Activated naive CD4-positive, alpha-beta T cell treated with anti-CD3 and anti-CD28 coated beads, Interleukin-2, amount 50 U/mL, for 16 hours (primary cell): ENCODE measurements around the gene CARD11.
"Not testable (repeated sequence)": the region's sequence is repeated elsewhere in the genome, so short reads cannot be mapped to it uniquely, and the experiment has no call there.

Experiments
- DNase-seq: peaks from one replicate; pipeline ENCODE4 v3.0.0-alpha.2; 2020

Gene CARD11

DNA sequence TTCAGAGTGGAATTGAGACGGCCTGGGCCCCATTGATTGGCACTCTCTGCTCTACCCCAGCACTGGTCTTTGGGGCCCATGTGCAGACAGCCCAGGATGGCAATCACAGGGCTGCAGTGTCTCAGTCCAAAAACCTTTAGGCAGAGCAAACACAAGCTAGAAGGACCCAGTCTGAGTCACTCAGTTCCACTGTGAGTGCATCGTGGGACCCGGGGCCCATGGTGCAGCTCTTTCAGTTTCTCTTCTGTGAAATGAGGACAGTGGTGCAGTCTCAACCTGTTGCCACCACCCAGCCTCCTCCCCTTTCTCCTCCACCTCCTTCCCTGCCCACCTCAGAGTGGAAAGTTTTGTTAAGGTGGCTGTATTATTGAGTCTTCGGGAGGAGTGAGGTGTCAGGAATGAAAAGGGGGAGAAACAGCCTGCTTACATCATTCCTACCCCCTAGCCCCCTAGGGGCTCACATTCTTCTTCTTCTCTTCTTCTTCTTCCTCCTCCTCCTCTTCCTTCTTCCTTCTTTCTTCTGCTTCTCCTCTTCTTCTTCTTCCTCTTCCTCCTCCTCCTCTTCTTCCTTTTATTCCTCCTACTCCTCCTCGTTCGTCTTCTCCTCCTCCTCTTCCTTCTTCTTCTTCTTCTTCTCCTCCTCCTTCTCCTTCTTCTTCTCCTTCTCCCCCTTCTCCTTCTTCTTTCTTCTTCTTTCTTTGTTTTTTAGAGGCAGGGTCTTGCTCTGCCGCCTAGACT is 19.5 kb upstream of the CARD11 start:
- DNase-seq: peak; percentile 84

DNA sequence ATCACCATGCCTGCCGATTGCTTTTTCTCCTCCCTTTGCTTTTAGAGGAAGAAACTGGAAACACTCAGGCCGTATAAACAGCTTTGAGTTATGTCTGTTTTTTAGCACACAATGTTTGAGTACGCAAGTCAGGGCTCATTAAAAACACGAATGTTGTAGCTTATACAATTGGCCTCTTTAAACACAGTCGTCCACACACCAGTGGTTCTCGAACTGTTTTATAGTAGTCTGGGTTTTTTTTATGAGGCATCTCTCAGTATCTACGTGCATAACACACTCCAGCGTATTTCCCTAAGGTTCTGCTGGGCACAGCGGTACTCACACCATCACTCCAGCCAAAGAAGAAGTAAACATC is 13.4 kb upstream of the CARD11 start:
- DNase-seq: no peak

DNA sequence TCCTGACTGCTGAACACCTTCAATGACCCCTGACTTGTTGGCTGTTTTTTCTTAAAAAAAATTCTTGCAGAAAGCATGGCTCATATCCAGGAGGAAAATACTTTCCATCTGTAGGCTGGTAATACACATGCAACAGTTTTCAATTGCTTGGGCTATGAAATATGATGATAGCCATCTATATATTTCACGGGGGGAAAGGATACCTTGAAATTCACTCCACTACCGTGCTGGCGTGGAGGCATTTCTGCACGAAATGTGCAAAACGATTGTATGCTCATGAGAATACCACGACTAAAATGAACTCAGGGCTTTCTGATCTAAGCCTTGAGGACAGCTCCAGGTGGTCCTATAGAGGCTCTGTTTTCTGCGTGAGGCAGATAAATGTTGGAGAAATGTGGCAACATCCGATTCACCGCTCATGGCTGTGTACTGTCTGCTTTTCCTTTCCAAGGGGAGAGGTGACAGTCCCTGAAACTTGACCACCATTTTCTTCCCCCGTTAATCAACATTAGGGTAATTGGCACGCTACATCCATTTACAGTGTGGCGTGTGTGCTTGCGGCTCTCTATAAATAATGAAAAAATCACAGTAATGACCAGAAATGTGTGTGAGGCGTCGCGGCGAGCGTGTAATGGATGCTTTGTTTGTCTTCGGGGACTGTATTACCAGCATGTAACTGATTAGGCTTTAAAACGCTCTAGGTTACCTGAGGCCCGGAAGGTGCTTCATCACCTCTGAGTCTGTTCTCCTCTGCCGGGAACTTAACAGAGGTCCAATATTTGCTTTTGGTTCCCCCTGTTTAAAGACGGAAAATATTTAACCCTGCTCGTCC is 12.8 kb upstream of the CARD11 start:
- DNase-seq: no peak

DNA sequence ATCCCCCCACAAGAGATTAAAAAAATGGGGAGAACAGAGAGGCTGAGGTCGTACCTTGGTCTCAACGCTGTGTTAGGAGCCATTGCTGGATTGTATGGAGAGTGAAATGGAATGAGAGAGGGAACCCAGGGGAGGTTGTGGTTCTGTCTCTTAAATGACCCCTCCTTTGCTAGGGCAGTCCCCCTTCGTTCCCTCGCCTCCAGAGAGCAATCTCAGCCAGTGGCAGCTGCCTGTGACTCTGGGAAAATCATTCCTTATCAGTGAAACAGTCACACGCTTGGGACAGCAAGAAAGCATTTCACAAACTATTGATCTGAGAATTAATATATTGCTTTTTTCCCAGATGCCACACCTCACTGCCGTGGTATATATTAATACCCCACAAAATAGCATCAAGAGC is 12.0 kb upstream of the CARD11 start:
- no peak for DNase-seq

DNA sequence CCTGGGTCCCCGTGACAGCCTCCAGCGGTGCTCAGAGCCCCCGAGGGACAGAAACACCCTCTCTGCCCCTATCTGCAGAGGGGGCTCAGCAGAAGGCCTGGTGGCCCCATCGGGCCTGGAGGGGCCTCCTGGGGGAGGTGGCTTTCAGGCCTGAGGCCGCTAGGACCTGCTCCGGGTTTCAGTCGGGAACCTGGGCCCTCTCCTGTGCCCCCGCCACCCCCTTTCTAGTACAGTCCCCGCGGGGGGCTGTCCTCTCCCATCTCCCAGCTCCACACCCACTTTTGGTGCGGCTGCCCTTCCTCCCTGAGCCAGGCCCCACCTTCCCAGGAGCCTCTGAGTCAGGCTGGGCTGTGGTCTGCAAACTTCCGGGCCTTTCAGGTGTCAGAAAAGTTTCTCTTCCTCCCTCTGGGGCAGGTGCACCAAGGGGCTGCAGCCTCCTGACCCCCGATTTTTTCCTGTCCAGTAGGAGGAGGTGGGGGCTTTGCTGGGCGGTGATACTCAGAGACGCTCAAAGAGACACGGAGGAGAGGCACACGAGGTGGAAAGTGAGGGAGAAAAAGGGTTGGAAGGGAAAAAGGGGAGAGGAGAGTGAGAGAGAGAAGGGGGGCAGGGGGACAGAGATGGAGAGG is 692 bp downstream of the CARD11 start:
- peak; percentile 64 for DNase-seq

DNA sequence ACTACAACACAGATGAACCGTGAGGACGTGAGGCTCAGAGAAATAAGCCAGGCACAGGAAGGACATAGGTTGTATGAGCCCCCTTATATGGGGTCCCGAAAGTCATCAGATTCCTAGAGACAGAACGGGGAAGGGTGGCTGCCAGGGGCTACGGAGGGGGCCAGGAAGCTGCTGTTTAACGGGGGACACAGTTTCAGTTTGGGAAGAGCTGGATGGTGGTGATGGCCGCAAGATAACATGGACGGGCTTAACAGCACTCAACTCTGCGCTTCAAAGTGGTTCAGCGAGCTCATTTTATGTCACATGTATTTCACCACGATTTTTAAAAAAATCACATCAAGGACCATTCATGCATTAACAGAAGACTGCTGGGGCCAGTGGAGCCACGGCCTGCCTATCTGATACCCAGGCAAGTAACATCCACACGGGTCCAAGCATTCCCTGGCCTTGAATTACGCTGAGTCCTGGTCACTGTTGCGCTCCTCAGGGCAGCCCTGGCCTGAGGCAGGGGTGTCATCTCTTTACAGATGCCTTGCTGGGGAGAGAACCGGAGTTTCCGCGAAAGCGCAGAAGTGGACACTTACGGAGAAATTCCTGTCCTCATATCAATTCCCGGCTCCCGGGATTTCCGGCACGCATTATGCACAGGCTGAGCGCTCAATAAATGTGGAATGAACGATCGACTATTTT is 1.5 kb downstream of the CARD11 start:
- no peak for DNase-seq

DNA sequence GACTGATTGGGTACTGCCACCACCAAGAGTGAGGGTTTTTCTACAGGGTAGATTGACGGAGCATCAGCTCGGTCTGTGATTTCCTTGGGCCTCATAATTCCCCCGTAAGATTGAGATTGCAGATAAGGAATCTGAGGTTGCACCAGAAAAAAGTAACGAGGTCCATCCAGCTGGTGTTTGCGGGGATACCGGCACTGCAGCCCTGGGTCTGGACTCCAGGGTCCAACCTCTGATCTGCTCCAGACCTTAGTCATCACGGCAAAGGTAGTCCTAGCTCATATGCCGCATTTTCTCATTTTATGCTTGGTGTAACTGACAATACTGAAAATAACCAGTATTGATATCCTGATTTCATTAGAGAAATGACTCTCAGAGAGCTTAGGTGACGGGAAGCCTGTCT is 3.9 kb downstream of the CARD11 start:
- no peak for DNase-seq

DNA sequence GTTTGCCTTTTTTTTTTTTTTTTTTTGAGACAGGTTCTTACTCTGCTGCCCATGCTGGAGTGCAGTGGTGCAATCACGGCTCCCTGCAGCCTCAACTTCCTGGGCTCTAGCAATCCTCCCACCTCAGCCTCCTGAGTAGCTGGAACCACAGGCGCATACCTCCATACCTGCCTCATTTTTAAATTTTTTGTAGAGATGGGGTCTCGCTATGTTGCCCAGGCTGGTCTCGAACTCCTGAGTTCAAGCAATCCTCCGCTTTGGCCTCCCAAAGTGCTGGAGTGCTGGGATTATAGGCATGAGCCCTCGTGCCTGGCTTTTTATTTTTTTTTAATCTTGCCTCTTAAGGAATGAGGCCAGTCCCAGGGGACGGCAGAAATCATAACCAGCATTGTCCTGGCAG is 5.7 kb downstream of the CARD11 start:
- not testable (repeated sequence) for DNase-seq

DNA sequence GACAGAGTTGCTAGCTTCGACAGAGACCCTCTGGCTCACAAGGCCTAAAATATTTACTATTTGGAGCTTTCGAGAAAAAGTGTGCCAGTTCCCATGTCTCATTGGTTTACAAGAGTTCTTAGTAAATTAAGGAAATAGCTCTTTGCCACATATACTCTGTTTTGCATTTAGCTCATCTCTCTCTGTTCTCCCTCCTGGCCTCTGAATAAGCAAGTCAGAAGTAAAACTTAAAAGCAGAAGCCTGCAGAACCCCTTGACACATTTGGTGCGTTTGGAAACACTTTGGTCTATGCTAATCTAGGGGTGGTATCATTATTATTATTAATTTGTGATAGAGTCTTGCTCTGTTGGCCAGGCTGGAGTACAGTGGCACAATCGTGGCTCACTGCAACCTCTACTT is 6.4 kb downstream of the CARD11 start:
- DNase-seq: no peak

DNA sequence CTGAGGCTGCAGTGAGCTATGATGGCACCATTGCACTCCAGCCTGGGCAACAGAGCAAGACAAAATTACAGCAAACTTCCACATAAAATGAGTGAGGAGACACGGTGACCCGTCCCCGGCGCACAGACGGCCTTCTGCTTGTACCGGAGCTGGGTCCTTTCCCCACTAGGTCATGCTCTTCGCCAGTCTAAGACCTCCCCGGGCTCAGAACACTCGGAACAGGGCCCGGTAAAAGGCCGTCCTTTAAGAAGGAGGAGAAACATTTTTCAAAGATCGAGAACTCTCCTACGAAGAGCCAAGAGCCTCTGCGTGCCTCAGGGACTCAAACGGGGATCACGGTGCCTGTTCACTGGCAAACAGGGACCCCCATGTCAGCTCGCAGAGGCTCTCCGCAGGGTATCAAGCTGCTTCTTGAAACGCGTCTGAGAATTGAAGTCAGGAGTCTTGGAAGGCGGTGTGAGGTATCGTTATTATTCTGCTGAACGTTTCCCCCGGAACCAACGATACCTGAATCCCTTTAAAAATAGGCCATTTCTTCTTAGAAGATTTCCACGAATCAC is 9.0 kb downstream of the CARD11 start:
- no peak for DNase-seq

DNA sequence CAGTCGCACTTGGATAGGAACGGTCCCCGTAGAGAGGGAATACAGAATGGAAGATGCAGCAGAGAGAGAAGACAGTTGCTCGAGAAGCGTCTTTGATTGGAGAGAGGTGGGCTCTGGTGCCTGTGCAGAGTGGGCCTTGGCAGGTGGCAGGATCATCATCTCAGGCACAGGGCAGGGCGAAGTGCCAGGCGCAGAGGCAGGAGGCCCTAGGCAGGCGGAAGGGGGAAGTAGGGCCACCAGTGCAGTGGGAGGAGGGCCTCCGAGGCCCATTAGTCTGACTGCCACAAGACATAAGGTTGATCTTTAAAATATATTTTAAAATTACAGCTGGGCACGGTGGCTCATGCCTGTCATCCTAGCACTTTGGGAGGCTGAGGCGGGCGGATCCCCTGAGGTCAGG is 10.1 kb downstream of the CARD11 start:
- no peak for DNase-seq

DNA sequence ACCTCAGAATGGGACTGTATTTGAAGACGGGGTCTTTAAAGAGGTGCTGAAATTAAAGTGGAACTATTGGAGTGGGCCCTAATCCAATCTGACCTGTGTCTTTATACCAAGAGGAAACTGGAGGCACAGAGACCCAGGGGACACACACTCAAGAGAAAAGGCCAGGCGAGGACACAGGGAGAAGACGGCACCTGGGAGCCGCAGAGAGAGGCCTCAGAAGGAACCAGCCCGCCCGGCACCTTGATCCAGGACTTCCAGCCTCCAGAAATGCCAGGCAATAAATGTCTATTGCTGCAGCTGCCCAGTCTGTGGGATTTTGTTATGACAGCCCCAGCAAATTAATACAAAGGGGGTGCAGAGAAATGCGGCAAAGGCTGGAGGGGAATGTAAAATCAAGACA is 10.5 kb downstream of the CARD11 start:
- no peak for DNase-seq

DNA sequence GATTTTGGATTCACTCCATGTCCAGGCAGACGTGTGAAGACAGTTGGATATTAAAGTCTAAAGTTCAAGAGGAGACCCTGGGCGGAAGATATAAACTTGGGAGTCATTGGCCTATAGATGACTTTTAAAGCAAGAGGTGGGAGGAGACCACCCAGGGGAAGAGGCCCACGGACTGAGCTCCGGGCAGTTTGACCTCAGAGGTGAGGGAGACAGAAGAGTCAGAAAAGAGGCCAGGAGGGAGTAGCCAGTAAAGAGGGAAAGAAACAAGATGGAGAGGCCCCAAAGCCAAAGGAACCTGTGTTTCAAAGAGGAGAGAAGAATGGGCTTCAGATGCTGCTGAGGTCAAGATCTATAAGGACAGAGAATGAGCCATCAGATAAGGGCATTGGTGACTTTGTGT is 11.4 kb downstream of the CARD11 start:
- no peak for DNase-seq

DNA sequence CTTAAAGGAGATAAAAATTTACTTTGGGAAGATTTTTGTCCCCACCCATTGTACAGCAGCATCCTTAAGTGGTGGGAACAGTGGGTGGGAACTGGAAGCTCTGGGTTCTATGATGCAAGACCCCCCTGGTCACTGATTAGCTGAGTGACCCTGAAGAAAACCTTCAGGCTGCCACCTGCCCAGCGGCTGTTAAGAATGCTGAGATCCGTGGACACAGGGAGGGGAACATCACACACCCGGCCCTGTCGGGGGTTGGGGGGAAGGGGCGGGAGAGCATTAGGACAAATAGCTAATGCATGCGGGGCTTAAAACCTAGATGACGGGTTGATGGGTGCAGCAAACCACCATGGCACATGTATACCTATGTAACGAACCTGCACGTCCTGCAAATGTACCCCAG is 14.5 kb downstream of the CARD11 start:
- DNase-seq: no peak

DNA sequence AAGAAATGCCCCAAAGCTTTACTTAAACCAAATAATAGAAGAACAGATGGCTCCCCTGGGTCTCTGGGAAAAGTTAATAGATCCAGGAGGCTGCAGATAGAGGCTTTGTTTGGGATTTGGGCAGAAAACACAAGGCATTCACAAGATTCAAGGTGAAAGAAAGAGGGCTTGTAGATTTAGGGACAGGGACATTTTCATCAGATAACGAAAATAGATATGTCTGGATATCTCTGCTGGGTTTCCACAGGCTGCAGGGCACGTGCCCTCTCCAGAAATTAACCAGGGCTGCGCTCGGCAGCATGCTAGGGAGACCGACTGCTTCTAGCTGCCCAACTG is 14.9 kb downstream of the CARD11 start:
- DNase-seq: no peak

DNA sequence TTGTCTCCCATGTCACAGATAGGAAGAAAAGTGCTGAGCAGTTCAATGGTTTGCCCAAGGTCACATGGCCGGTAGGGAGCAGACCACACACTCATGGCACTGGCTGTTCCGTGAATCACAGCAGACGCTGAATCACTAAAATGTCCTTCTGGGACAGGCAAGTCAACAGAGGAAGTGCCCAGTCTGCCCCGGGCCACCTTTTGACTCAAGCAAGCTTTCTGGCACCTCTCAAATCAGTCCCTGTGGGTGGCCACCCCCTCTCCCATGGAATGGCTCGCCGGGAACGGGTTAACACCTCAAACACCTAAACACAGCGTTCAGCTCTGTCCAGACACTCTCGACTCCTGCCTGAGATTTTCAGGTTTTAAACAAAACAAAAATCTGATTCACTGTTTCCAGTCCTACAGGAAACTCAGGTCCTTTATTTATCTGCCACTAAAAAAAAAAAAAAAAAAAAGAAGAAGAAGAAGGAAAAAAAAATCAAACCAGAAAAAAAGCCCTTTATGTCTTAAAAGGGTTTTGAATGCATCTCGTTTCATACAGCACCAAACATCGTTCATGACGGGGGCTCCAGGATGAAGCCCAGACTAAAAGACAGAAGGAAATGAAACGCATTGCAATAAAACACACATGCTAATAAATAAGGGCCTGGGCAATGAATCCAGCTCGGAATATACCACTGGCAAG is 15.5 kb downstream of the CARD11 start:
- peak; percentile 42 for DNase-seq

DNA sequence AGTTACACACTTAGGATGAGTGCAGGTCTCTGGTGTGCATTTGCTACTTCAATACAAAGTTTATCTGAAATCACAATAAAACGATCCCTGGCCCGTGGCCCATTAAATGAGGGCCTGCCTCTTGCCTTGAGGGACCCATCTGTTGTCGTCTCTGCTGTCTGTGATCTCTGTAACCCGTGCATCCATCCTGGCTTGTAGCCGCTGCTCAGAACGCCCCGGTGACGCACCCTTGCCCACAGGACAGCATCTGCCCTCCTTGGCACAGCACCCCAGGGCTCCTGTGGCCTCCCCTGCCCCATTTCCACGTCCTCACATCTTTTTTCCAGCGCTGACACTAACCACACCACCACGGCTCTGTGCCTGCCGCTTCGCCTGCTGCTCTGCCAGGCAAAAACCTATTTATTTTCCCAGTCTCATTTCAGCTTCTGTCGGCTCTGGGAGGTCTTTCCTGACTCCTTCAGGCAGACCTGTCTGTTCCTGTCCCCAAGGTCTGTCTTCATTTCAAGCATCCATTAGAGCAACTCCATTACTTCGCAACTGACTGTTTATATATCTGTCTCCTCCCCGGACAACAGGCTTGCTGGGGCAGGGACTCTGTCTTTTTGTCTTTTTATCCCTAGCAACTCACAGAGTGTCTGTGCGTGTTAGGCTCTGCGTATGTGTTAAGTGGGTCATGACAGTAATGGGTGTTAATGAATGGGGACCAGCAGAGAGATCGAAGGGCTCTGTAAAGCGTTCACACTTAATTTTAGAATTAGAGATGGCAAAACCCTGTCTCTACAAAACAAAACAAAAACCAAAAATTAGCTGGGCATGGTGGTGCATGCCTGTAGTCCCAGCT is 16.4 kb downstream of the CARD11 start:
- DNase-seq: no peak

DNA sequence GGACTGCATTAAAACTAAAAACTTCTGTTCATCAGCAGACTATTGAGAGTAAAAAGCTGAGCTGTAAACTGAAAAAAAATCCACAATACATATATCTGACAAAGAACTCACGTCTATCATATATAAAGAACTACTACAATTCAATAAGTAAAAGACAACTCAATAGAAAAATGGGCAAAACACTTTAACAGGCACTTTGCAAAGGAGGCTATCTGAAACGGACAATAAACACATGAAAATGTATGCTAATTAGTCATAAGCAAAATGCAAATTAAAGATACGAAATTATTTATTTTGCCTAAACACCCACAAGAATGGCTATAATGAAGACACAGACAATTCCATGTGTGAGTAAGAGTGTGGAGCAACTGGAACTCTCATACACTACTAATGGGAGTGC is 18.1 kb downstream of the CARD11 start:
- no peak for DNase-seq

DNA sequence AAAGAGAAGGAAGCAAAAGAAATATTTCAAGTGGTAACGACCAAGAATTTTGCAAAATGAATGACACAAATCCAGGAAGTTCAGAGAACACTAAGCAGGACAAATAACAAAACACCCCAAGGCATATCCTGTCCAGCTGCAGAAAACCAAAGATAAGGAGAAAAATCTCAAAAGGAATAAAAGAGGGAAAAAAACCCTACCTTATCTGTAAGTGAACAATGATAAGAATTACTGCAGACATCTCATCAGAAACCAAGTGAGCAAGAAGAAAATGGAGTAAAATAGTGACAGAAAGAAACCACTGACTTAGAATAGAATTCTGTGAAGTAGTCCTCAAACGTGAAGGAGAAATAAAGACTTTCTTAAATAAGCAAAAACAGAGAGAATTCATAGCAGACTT is 21.8 kb downstream of the CARD11 start:
- DNase-seq: no peak

DNA sequence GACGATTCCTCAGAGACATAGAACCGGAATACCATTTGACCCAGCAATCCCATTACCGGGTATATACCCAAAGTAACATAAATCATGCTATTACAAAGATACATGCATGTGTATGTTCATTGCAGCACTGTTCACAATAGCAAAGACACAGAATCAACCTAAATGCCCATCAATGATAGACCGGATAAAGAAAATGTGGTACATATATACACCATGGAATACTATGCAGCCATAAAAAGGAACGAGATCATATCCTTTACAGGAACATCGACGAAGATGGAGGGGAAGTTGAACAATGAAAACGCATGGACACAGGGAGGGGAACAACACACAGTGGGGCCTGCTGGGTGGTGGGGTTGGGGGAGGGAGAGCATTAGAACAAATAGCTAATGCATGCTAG is 22.4 kb downstream of the CARD11 start:
- DNase-seq: not testable (repeated sequence)

DNA sequence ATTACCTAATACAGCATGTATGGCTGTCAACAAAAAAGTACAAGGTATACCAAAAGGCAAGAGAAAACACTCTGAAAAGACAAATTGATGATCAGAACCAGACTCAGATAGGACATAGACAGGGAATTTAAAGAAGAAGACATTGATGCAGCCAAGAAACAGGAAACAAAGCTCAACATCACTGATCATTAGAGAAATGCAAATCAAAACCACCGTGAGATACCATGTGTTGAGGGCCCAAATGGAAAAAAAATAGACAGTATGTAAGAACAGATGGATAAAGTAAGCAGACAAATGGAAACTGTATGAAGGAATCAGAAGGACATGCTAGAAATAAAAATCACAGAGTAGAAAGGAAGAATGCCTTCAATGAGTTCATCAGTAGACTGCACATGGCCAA is 23.3 kb downstream of the CARD11 start:
- no peak for DNase-seq

DNA sequence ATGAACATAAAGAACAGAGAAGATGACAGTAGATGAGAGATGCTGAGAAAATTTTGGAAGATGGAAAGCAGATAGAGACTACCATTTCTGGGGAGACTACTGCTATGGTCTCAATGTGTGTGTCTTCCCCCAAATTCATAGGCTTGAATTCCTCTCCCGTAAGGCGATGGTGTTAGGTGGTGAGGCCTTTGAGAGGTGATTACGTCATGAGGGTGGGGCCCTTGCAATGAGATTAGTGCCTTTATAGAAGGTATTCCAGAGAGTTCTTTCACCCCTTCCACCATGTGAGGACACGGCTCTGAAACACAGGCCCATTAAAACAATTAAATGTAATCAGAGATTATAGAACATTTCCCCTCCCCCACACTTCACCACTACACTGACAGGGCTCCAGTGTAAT is 23.9 kb downstream of the CARD11 start:
- no peak for DNase-seq
